CD4-positive, alpha-beta memory T cell (primary cell): ENCODE measurements around the gene ARL15. TPM values are rescaled to one million over a fixed set of nuclear protein-coding genes. Genes with fewer than 3 reads are reported as not detected.

Experiments used
- CTCF ChIA-PET: fragments of 350-600 bp; sonication (Branson Sonifier 250); formaldehyde crosslinking; loops from one replicate; lab custom pipeline; 2021; ENCODE audit warnings: inconsistent platforms; ENCODE audit not compliant: partially characterized antibody; lab: Charles Lee
- POLR2A ChIA-PET: fragments of 350-600 bp; sonication (Branson Sonifier 250); formaldehyde crosslinking; loops from one replicate; lab custom pipeline; 2021; ENCODE audit not compliant: partially characterized antibody; lab: Charles Lee
- DNase-seq, 5 donors: peaks; one replicate each; pipeline versions ENCODE4 v3.0.0 to v3.0.0-alpha.2; 2020 to 2022; ENCODE audit warnings: mixed read lengths in 1 of 5
- H3K27ac ChIP-seq: one replicate; pipeline ENCODE4 v1.7.0; 2013; ENCODE audit warnings: low read depth, low read length
- H3K27me3 ChIP-seq: 2 replicates; pipeline ENCODE4 v1.7.0; 2013; ENCODE audit warnings: mild to moderate bottlenecking, low read length, moderate library complexity; ENCODE audit not compliant: insufficient read depth
- H3K36me3 ChIP-seq: 2 replicates; pipeline ENCODE4 v1.7.0; 2013; ENCODE audit warnings: mild to moderate bottlenecking, low read length, moderate library complexity; ENCODE audit not compliant: insufficient read depth
- H3K4me1 ChIP-seq: 2 replicates; pipeline ENCODE4 v1.7.0; 2013; ENCODE audit warnings: mild to moderate bottlenecking, low read length, moderate library complexity; ENCODE audit not compliant: insufficient read depth
- H3K4me3 ChIP-seq, 2 donors: one replicate each; pipeline ENCODE4 v1.7.0; 2013; ENCODE audit warnings: low read length in 2 of 2, mild to moderate bottlenecking in 1 of 2
- H3K9me3 ChIP-seq, 2 donors: one replicate each; pipeline ENCODE4 v1.7.0; 2013; ENCODE audit warnings: low read length in 2 of 2, control low read depth in 1 of 2; ENCODE audit not compliant: control insufficient read depth in 1 of 2
- H3K27ac Mint-ChIP-seq, 7 donors: one replicate each; pipeline ENCODE4 v1.8.0; 2020 to 2021; ENCODE audit warnings: mixed read lengths in 7 of 7, mild to moderate bottlenecking in 6 of 7, inconsistent platforms in 3 of 7, moderate library complexity in 3 of 7
- H3K27me3 Mint-ChIP-seq, 2 donors: one replicate each; pipeline ENCODE4 v1.8.0; 2020 to 2021; ENCODE audit warnings: mixed read lengths in 2 of 2
- H3K36me3 Mint-ChIP-seq, 2 donors: one replicate each; pipeline ENCODE4 v1.8.0; 2020 to 2021; ENCODE audit warnings: mixed read lengths in 2 of 2, inconsistent platforms in 1 of 2, mild to moderate bottlenecking in 1 of 2
- H3K4me1 Mint-ChIP-seq, 4 donors: one replicate each; pipeline ENCODE4 v1.8.0; 2020 to 2021; ENCODE audit warnings: mixed read lengths in 4 of 4, mild to moderate bottlenecking in 1 of 4
- H3K4me3 Mint-ChIP-seq, 8 donors: one replicate each; pipeline ENCODE4 v1.8.0; 2020 to 2021; ENCODE audit warnings: mixed read lengths in 8 of 8, mild to moderate bottlenecking in 7 of 8, moderate library complexity in 6 of 8, inconsistent platforms in 3 of 8
- H3K9me3 Mint-ChIP-seq, 8 donors: one replicate each; pipeline ENCODE4 v1.8.0; 2020 to 2021; ENCODE audit warnings: mixed read lengths in 8 of 8, mild to moderate bottlenecking in 5 of 8, inconsistent platforms in 3 of 8, moderate library complexity in 1 of 8
- intact Hi-C: fragments of 100-400 bp; cut with micrococcal nuclease; formaldehyde crosslinking; loops from one replicate; pipeline ENCODE4 v1.15.1; 2023
- polyA plus RNA-seq, 2 donors: library from polyadenylated mRNA; unstranded; fragments of 300-500 nt; fragmentation: Illumina TruSeq; gene quantifications; one replicate each; pipeline ENCODE4 v1.2.3, GENCODE V29; 2021
- total RNA-seq, 2 experiments: library from RNA; stranded (reverse); gene quantifications; one replicate each; pipeline ENCODE4 v1.2.3, GENCODE V29; 2021

ARL15 gene
- total and polyA plus RNA-seq, 4 experiments from 2014 or later = 14.0 to 29.8 (median 14.7) TPM

DNA sequence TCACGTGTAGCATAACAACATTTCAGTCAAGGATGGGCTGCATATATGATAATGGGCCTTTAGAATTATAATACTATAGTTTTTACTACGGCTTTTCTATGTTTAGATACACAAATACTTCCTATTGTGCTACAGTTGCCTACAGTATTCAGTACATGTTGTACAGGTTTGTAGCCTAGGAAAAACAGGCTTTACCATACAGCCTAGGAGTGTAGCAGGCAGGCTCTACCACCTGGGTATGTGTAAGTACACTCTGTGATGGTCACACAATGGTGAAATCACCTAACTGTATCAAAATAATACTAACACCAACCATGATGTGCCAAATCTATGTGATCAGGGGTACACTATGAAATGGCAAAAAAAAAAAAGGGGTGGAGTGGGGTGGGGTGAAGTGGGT, 372.9 kb downstream of the ARL15 start:
- POLR2A ChIA-PET = no interaction called here
- H3K9me3 ChIP-seq = no peaks in the 10 kb centered on the region
- Mint-ChIP-seq H3K27ac (no peak overlapping the region), H3K27me3 (no peaks in the 10 kb centered on the region), H3K4me1 (no peaks in the 10 kb centered on the region), H3K4me3 (no peak overlapping the region), H3K9me3 (no peaks in the 10 kb centered on the region), H3K36me3 (peaks cover 21 to 31% of the 10 kb centered on the region in 2 donors)
- H3K4me1 ChIP-seq = no peaks in the 10 kb centered on the region
- H3K4me3 ChIP-seq = no peak overlapping the region
- H3K27ac ChIP-seq = no peak overlapping the region
- intact Hi-C loops = no loop called here
- no peak for DNase-seq
- H3K27me3 ChIP-seq = no peaks in the 10 kb centered on the region
- H3K36me3 ChIP-seq = no peaks in the 10 kb centered on the region
- CTCF ChIA-PET = no interaction called here

DNA sequence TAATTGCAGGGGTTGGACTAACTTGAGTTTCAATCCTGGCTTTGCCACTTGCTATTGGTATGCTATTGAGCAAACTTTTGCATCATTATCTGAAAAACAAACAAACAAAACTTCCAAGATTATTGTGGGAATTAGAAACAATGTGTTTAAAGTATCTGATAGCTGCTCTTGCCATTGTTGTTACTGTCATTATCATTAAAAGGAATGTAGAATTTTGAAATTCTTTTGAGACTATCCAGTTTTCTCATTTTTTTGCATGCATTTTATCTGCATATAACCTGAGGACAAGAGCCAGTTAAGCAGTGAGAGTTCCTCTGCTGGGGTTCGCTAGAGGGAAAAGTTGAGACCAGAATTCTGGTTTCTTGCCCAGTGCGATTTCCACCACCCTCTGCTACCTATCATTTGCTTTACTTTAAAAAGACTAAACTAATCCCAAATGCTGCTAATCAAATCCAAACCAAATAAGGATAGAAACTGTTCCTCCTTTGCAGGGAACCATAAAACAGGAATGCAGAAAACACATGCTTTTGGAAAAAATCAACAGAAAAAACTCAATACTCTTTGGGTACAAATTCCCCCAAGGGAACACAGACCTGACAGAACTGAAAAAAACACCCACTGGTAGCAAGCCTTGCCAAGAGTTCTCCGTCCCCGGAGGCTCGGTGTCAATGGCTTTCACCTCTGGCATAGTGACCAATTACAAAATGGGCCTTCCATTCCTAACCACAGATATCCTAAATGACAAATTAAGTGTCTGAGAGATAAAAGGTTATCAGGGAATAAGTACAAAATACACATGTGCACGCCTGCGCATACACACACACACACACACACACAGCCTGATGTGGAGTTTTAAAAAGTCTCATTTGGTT, 373.7 kb downstream of the ARL15 start:
- H3K9me3 Mint-ChIP-seq = no peaks in the 10 kb centered on the region
- ChIA-PET POLR2A (no interaction called here), CTCF (no interaction called here)
- peaks cover 15 to 23% of the 10 kb centered on the region in 2 donors for H3K36me3 Mint-ChIP-seq
- no peaks in the 10 kb centered on the region for H3K36me3 ChIP-seq
- no peaks in the 10 kb centered on the region for H3K4me1 Mint-ChIP-seq
- DNase-seq = no peak
- H3K27ac Mint-ChIP-seq = no peak overlapping the region
- H3K9me3 ChIP-seq = no peaks in the 10 kb centered on the region
- H3K27me3 Mint-ChIP-seq = no peaks in the 10 kb centered on the region
- intact Hi-C loops = no loop called here
- H3K4me3 Mint-ChIP-seq = no peak overlapping the region
- H3K4me3 ChIP-seq = no peak overlapping the region
- H3K27ac ChIP-seq = no peak overlapping the region
- H3K4me1 ChIP-seq = no peaks in the 10 kb centered on the region
- H3K27me3 ChIP-seq = no peaks in the 10 kb centered on the region

DNA sequence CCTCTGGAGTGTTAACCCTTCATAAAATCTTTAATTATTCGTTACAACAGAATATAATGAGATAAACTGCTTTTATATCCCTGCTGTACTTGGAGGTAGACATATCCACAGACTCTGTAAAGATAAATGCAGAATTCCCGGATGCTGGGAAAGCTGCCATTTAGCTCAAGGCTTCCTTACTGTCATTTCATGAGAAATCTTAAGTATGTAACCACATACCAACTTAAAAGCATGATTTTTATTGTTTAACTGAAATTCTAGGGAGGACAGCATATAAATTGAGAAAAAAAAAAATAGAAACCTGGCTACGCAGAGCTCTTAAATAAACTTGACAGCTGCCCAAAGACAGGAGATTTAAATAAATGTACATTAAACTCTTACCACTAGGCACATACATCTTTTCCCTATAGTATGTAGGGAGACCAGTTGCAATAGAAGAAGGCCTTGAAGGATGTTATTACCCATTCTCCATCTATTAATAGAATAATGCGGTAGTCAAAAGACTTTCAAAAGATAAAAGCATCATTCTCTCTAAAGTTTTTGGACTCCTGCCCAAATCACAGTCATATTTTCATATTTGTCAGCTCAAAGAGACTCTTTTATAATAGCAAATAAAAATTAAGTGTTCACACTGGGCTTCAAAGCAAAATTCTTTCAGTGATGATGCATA, 376.1 kb downstream of the ARL15 start:
- CTCF ChIA-PET = no interaction called here
- Histone ChIP-seq H3K36me3 (no peaks in the 10 kb centered on the region), H3K27ac (no peak overlapping the region), H3K9me3 (no peaks in the 10 kb centered on the region), H3K4me3 (no peak overlapping the region), H3K4me1 (no peaks in the 10 kb centered on the region), H3K27me3 (no peaks in the 10 kb centered on the region)
- Mint-ChIP-seq H3K36me3 (peaks cover 9 to 20% of the 10 kb centered on the region in 2 donors), H3K9me3 (no peaks in the 10 kb centered on the region), H3K27ac (no peak overlapping the region), H3K4me3 (no peak overlapping the region), H3K4me1 (no peaks in the 10 kb centered on the region), H3K27me3 (no peaks in the 10 kb centered on the region)
- intact Hi-C loops = no loop called here
- POLR2A ChIA-PET = no interaction called here
- DNase-seq = no peak

DNA sequence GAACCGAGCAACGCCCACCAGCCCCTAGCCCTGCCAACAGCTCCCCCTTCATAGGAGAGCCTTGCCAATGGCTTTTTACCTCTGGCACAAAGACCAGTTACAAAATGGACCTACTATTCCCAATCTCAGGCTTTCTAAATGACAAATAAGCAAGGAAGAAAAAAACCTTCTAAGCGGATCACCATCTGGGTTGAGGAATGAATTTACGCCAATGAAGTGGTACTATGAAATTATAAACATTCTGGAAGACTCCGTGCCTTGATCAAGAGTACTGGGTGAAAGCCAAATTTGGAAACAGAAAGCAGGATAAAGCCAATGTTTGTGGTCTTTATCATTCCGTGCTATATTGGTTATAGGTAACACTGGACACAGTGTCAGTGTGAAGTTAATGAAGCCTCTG, 378.0 kb downstream of the ARL15 start:
- peaks cover 0 to 1% (median 0%) of the 10 kb centered on the region in 4 donors for H3K4me1 Mint-ChIP-seq
- no peak overlapping the region for H3K4me3 Mint-ChIP-seq
- Histone ChIP-seq H3K27me3 (no peaks in the 10 kb centered on the region), H3K9me3 (no peaks in the 10 kb centered on the region), H3K4me1 (no peaks in the 10 kb centered on the region), H3K4me3 (no peak overlapping the region), H3K27ac (no peak overlapping the region), H3K36me3 (no peaks in the 10 kb centered on the region)
- H3K27me3 Mint-ChIP-seq = no peaks in the 10 kb centered on the region
- intact Hi-C loops = no loop called here
- no peaks in the 10 kb centered on the region for H3K9me3 Mint-ChIP-seq
- ChIA-PET CTCF (no interaction called here), POLR2A (no interaction called here)
- peaks cover 4 to 7% of the 10 kb centered on the region in 2 donors for H3K36me3 Mint-ChIP-seq
- H3K27ac Mint-ChIP-seq = no peak overlapping the region
- no peak for DNase-seq

DNA sequence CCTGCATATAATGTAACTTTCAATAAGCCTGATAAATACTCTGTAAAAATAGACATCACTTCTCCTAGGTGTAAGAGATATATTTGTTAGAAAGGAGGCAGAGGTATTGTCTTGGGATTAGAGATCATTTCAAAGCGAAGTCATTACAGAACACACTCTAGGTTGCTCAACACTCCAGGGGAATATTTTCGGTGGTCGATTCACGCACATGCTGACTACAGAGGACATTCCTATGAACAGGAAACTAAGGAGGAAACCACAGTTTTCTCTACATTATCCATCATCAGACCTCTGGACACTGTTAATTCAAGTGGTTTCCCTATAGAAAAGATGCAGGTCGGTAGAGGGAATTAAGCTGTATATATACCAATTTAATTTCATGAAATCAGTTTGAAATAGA, 379.9 kb downstream of the ARL15 start:
- Histone ChIP-seq H3K36me3 (no peaks in the 10 kb centered on the region), H3K9me3 (no peaks in the 10 kb centered on the region), H3K27ac (no peak overlapping the region), H3K4me3 (no peak overlapping the region), H3K4me1 (no peaks in the 10 kb centered on the region), H3K27me3 (no peaks in the 10 kb centered on the region)
- Mint-ChIP-seq H3K4me3 (no peak overlapping the region), H3K27me3 (no peaks in the 10 kb centered on the region), H3K36me3 (peaks cover 4 to 10% of the 10 kb centered on the region in 2 donors), H3K4me1 (peaks cover 0 to 2% (median 0%) of the 10 kb centered on the region in 4 donors), H3K9me3 (no peaks in the 10 kb centered on the region), H3K27ac (no peak overlapping the region)
- ChIA-PET CTCF (no interaction called here), POLR2A (no interaction called here)
- no peak for DNase-seq
- intact Hi-C loops = no loop called here

DNA sequence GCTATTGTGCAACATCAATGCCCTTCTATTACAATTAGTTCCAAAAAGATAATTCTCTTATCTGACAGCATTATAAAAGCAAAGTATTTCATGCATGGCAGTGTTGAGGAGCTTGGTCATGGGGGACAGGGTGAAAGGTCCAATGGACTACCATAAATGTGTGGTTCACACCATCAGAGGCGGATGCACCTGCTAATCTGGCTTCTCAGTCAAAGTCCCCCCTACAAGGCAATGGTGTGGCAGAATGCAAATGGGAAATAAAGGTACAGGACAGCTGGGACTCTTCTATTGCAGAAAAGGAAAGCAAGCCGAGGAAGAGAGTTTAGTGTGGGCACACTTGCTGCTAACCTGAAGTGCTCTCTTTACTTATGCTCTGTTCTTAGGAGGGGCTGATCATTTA, 380.8 kb downstream of the ARL15 start:
- Mint-ChIP-seq H3K27me3 (no peaks in the 10 kb centered on the region), H3K9me3 (no peaks in the 10 kb centered on the region), H3K36me3 (peaks cover 4 to 10% of the 10 kb centered on the region in 2 donors), H3K27ac (no peak overlapping the region), H3K4me3 (no peak overlapping the region), H3K4me1 (peaks cover 0 to 2% (median 0%) of the 10 kb centered on the region in 4 donors)
- H3K4me3 ChIP-seq = no peak overlapping the region
- intact Hi-C loops = no loop called here
- H3K27me3 ChIP-seq = no peaks in the 10 kb centered on the region
- no peaks in the 10 kb centered on the region for H3K9me3 ChIP-seq
- DNase-seq = no peak
- H3K36me3 ChIP-seq = no peaks in the 10 kb centered on the region
- CTCF ChIA-PET = no interaction called here
- no peak overlapping the region for H3K27ac ChIP-seq
- POLR2A ChIA-PET = no interaction called here
- H3K4me1 ChIP-seq = no peaks in the 10 kb centered on the region

DNA sequence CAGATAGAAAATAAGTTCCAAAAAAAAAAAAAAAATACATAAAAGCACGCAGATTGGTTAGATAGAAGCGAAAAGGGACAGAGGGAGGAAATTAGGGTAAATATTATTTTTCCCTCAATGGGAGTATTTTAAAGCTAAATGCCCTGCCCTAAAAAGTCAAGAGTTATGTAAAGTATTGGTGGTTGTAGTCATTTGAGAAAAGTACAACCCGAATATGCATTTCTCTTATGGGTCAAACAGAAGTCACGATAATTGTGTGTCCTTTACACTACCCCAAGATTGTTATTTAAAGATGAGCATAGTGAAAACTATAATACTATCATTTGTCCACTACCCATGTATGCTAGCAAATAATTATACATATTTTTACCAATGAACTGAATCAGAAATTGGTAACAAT, 381.2 kb downstream of the ARL15 start:
- intact Hi-C loops = no loop called here
- no peak overlapping the region for H3K4me3 Mint-ChIP-seq
- no peaks in the 10 kb centered on the region for H3K27me3 Mint-ChIP-seq
- no peak overlapping the region for H3K27ac Mint-ChIP-seq
- ChIA-PET POLR2A (no interaction called here), CTCF (no interaction called here)
- H3K27ac ChIP-seq = no peak overlapping the region
- no peaks in the 10 kb centered on the region for H3K4me1 ChIP-seq
- no peak overlapping the region for H3K4me3 ChIP-seq
- H3K4me1 Mint-ChIP-seq = peaks cover 0 to 2% (median 0%) of the 10 kb centered on the region in 4 donors
- DNase-seq = no peak
- no peaks in the 10 kb centered on the region for H3K36me3 ChIP-seq
- H3K27me3 ChIP-seq = no peaks in the 10 kb centered on the region
- peaks cover 4 to 10% of the 10 kb centered on the region in 2 donors for H3K36me3 Mint-ChIP-seq
- H3K9me3 Mint-ChIP-seq = no peaks in the 10 kb centered on the region
- H3K9me3 ChIP-seq = no peaks in the 10 kb centered on the region
